HG03103 (cell line): ENCODE results near the gene ENO1.
"Not testable (repeated sequence)": the region's sequence is repeated elsewhere in the genome, so short reads cannot be mapped to it uniquely, and the experiment has no call there.

Experiments used
- ATAC-seq: cut with Tn5 transposase; IDR thresholded peaks from one replicate; pipeline ENCODE4 v1.9.1; 2021; ENCODE audit warnings: low read depth; ENCODE audit not compliant: unreplicated experiment

Gene ENO1

GRCh38 chr1:8897505-8897904 is 19.0 kb upstream of the ENO1 start:
- ATAC-seq: not testable (repeated sequence)

- ATAC-seq: not testable (repeated sequence)
Measured at GRCh38 chr1:8896775-8897174, 18.3 kb upstream of the ENO1 start.

GRCh38 chr1:8892026-8892425 is 13.5 kb upstream of the ENO1 start:
- no peak for ATAC-seq

GRCh38 chr1:8891401-8891800 is 12.9 kb upstream of the ENO1 start:
- no peak for ATAC-seq

GRCh38 chr1:8889925-8890785 is 11.7 kb upstream of the ENO1 start:
- no peak for ATAC-seq

- ATAC-seq: no peak
Measured at GRCh38 chr1:8889103-8889846, 10.8 kb upstream of the ENO1 start.

- ATAC-seq: no peak
Measured at GRCh38 chr1:8886589-8886988, 8.1 kb upstream of the ENO1 start.

GRCh38 chr1:8886031-8886524 is 7.6 kb upstream of the ENO1 start:
- ATAC-seq: not testable (repeated sequence)

GRCh38 chr1:8884105-8884504 is 5.6 kb upstream of the ENO1 start:
- not testable (repeated sequence) for ATAC-seq

GRCh38 chr1:8883491-8883890 is 5.0 kb upstream of the ENO1 start:
- no peak for ATAC-seq

GRCh38 chr1:8879922-8880676 is 1.6 kb upstream of the ENO1 start:
- no peak for ATAC-seq

GRCh38 chr1:8879464-8879921 is 1.0 kb upstream of the ENO1 start:
- ATAC-seq: no peak

GRCh38 chr1:8878698-8879463 is 395 bp upstream of the ENO1 start:
- ATAC-seq: peak; percentile 59

GRCh38 chr1:8876087-8876486 is 2.4 kb downstream of the ENO1 start:
- no peak for ATAC-seq

GRCh38 chr1:8875216-8875861 is 3.1 kb downstream of the ENO1 start:
- no peak for ATAC-seq

GRCh38 chr1:8874230-8875201 is 4.0 kb downstream of the ENO1 start:
- no peak for ATAC-seq

- ATAC-seq: no peak
Measured at GRCh38 chr1:8873506-8874229, 4.8 kb downstream of the ENO1 start.

GRCh38 chr1:8873001-8873400 is 5.5 kb downstream of the ENO1 start:
- ATAC-seq: no peak
